CD14-positive monocyte (primary cell): ENCODE results near the gene CRTC2. TPM values are rescaled to one million over a fixed set of nuclear protein-coding genes. Genes with fewer than 3 reads are reported as not detected.

ENCODE experiments used
- DNase-seq, 3 donors: peaks; one replicate each; pipeline ENCODE4 v3.0.0-alpha.2; 2011 to 2022
- H2AFZ ChIP-seq: 2 replicates; pipeline ENCODE4 v1.6.0; 2012; ENCODE audit warnings: mild to moderate bottlenecking, low read depth, low read length, inconsistent platforms; ENCODE audit not compliant: insufficient read depth, poor library complexity, severe bottlenecking
- H3K27ac ChIP-seq, 2 donors: 1 replicate in 1 of 2; 2 replicates in 1 of 2; pipeline ENCODE4 v1.5.1; 2012 to 2013; ENCODE audit warnings: low read length in 2 of 2, control low read depth in 1 of 2, inconsistent platforms in 1 of 2, low read depth in 1 of 2, mild to moderate bottlenecking in 1 of 2
- H3K27me3 ChIP-seq, 2 donors: one replicate each; pipeline versions ENCODE4 v1.6.0 to v1.6.1; 2011 to 2013; ENCODE audit warnings: low read length in 2 of 2; ENCODE audit not compliant: control insufficient read depth in 2 of 2, insufficient read depth in 2 of 2
- H3K36me3 ChIP-seq, 2 donors: replicated peaks in 1 of 2; 1 replicate in 1 of 2; 2 replicates in 1 of 2; pipeline versions ENCODE4 v1.5.1 to v1.6.1; 2012 to 2013; ENCODE audit warnings: low read length in 2 of 2, control low read depth in 1 of 2, inconsistent platforms in 1 of 2, mild to moderate bottlenecking in 1 of 2; ENCODE audit not compliant: insufficient read depth in 2 of 2, control insufficient read depth in 1 of 2
- H3K4me1 ChIP-seq, 2 donors: 1 replicate in 1 of 2; 2 replicates in 1 of 2; pipeline versions ENCODE4 v1.5.1 to v1.6.1; 2012 to 2013; ENCODE audit warnings: low read length in 2 of 2, control low read depth in 1 of 2, inconsistent platforms in 1 of 2, mild to moderate bottlenecking in 1 of 2, moderate library complexity in 1 of 2; ENCODE audit not compliant: insufficient read depth in 2 of 2, control insufficient read depth in 1 of 2
- H3K4me2 ChIP-seq: replicated peaks from 2 replicates; pipeline ENCODE3; 2012; ENCODE audit warnings: low read length, moderate library complexity, mild to moderate bottlenecking; ENCODE audit not compliant: poor library complexity, severe bottlenecking; ENCODE audit errors: extremely low read depth
- H3K4me3 ChIP-seq, 3 experiments: fragments of 200-600 bp in 1 of 3; sonication (generic) in 1 of 3; replicated peaks in 1 of 3; 1 replicate in 2 of 3; 2 replicates in 1 of 3; pipeline ENCODE4 v1.5.1; 2011 to 2013; ENCODE audit warnings: low read length in 3 of 3, mild to moderate bottlenecking in 3 of 3, control low read depth in 2 of 3, low read depth in 2 of 3, inconsistent platforms in 1 of 3, moderate library complexity in 1 of 3
- H3K79me2 ChIP-seq: 2 replicates; pipeline ENCODE4 v1.6.0; 2012; ENCODE audit warnings: mild to moderate bottlenecking, control low read depth, inconsistent platforms, low read length, moderate library complexity; ENCODE audit not compliant: insufficient read depth
- H3K9ac ChIP-seq: 2 replicates; pipeline ENCODE4 v1.6.0; 2017; ENCODE audit warnings: low read length, mild to moderate bottlenecking; ENCODE audit not compliant: insufficient read depth, poor library complexity, severe bottlenecking
- H3K9me3 ChIP-seq, 2 donors: replicated peaks in 1 of 2; 1 replicate in 1 of 2; 2 replicates in 1 of 2; pipeline versions ENCODE4 v1.5.1 to v1.6.1; 2012 to 2013; ENCODE audit warnings: low read length in 2 of 2, control low read depth in 1 of 2; ENCODE audit not compliant: control insufficient read depth in 1 of 2, insufficient read depth in 1 of 2
- H4K20me1 ChIP-seq: 2 replicates; pipeline ENCODE4 v1.6.0; 2012; ENCODE audit warnings: mild to moderate bottlenecking, low read length, control low read depth, moderate library complexity; ENCODE audit not compliant: insufficient read depth
- H3K27ac Mint-ChIP-seq, 7 donors: one replicate each; pipeline ENCODE4 v1.8.0; 2020; ENCODE audit warnings: mild to moderate bottlenecking in 7 of 7, mixed read lengths in 7 of 7, moderate library complexity in 6 of 7, inconsistent platforms in 2 of 7
- H3K27me3 Mint-ChIP-seq, 3 donors: one replicate each; pipeline ENCODE4 v1.8.0; 2021 to 2022; ENCODE audit warnings: low read depth in 3 of 3, mild to moderate bottlenecking in 3 of 3, mixed read lengths in 3 of 3, moderate library complexity in 3 of 3, inconsistent platforms in 1 of 3
- H3K36me3 Mint-ChIP-seq, 2 donors: one replicate each; pipeline ENCODE4 v1.8.0; 2020; ENCODE audit warnings: mixed read lengths in 2 of 2, inconsistent platforms in 1 of 2, mild to moderate bottlenecking in 1 of 2
- H3K4me1 Mint-ChIP-seq: one replicate; pipeline ENCODE4 v1.8.0; 2020; ENCODE audit warnings: mild to moderate bottlenecking, mixed read lengths
- H3K4me3 Mint-ChIP-seq, 2 donors: one replicate each; pipeline ENCODE4 v1.8.0; 2020; ENCODE audit warnings: mild to moderate bottlenecking in 2 of 2, mixed read lengths in 2 of 2, moderate library complexity in 1 of 2
- H3K9me3 Mint-ChIP-seq, 7 donors: one replicate each; pipeline ENCODE4 v1.8.0; 2020 to 2022; ENCODE audit warnings: mixed read lengths in 7 of 7, mild to moderate bottlenecking in 6 of 7, moderate library complexity in 6 of 7, inconsistent platforms in 2 of 7
- WGBS: methylation state at CpG from one replicate; pipeline ENCODE4 v1.1.5; 2013; ENCODE audit warnings: missing lambda C conversion rate; ENCODE audit not compliant: insufficient coverage; 5-methylcytosine and 5-hydroxymethylcytosine counted together
- intact Hi-C, 2 donors: fragments of 100-400 bp; cut with micrococcal nuclease; formaldehyde crosslinking; loops; one replicate each; pipeline versions ENCODE4 v1.15.0 to v1.15.1; 2023
- polyA plus RNA-seq, 3 donors: library from polyadenylated mRNA; depleted of rRNA in 1 of 3; unstranded in 2 of 3; stranded (reverse) in 1 of 3; fragments of 300-500 nt in 2 of 3; fragments of >200 nt in 1 of 3; fragmentation: Illumina TruSeq in 2 of 3; gene quantifications; 1 replicate in 2 of 3; 2 replicates in 1 of 3; pipeline ENCODE4 v1.2.3, GENCODE V29; 2012 to 2021
- TF ChIP-seq, protein P1 (sequence below): fragments of 200-600 bp; IDR thresholded peaks from one replicate; pipeline ENCODE4 v1.8.0; 2022; ENCODE audit warnings: antibody characterized with exemption, mild to moderate bottlenecking

Gene CRTC2
- polyA plus RNA-seq, 3 donors: 13.7 to 86.0 (median 21.2) TPM

DNA sequence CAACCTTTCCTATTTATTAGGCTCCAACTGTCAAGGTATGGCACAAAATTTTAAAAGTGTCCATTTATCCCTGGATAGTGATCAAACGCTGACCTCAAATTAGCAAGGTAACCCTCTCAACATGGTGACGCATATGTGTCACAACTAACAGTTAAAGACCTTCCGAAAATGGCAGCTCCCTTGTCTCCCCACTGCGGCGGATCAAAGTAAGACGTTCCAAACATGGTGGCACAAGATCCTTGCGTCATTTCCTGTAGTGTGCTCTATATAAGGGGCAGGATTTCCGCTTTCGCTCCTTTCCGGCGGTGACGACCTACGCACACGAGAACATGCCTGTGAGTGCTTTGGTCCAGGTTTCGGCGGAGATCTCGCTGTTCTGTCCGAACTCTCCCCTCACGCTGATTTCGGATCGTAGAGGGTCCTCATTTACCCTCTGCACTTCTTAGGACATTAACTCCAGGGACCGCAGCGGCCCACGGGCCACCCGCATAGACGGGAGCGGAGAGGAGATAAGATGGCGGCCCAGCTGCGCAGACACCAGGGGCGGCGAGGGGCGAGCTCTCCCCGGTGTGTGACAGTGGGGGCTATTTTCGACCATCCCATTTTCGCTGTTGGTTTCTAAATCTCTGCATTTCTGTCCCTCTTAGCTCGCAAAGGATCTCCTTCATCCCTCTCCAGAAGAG, 32.2 kb upstream of the CRTC2 start, which contains the start of gene RPS27:
TSS of gene RPS27 (plus strand) at position 295 of the 683 bp plus-strand sequence. CDS start at position 330, 35 bp downstream.
- peak within 1 kb of the TSS; percentile 98 to 100 (median 100) for H3K27ac Mint-ChIP-seq
- Histone ChIP-seq H3K4me3 (peak within 1 kb of the TSS; percentile 90 to 97 (median 95)), H2AFZ (peak within 1 kb of the TSS; percentile 73), H3K9me3 (no peaks in the 10 kb centered on the region), H3K4me2 (peak within 1 kb of the TSS; percentile 88), H3K27me3 (no peaks in the 10 kb centered on the region), H3K9ac (peak within 1 kb of the TSS; percentile 97), H3K4me1 (peaks cover 29 to 43% of the 10 kb centered on the region in 2 donors), H3K27ac (peak within 1 kb of the TSS; percentile 85 to 100), H3K36me3 (peaks cover 15 to 40% of the 10 kb centered on the region in 2 donors), H4K20me1 (no peaks in the 10 kb centered on the region), H3K79me2 (peaks cover 20% of the 10 kb centered on the region)
- peaks cover 35% of the 10 kb centered on the region for H3K4me1 Mint-ChIP-seq
- H3K4me3 Mint-ChIP-seq: peak within 1 kb of the TSS; percentile 91 to 97
- peaks cover 0 to 2% (median 0%) of the 10 kb centered on the region in 7 donors for H3K9me3 Mint-ChIP-seq
- H3K36me3 Mint-ChIP-seq: peaks cover 23 to 41% of the 10 kb centered on the region in 2 donors
- peak; percentile 96 to 99 (median 99) for DNase-seq
- TF ChIP-seq, protein P1, sequence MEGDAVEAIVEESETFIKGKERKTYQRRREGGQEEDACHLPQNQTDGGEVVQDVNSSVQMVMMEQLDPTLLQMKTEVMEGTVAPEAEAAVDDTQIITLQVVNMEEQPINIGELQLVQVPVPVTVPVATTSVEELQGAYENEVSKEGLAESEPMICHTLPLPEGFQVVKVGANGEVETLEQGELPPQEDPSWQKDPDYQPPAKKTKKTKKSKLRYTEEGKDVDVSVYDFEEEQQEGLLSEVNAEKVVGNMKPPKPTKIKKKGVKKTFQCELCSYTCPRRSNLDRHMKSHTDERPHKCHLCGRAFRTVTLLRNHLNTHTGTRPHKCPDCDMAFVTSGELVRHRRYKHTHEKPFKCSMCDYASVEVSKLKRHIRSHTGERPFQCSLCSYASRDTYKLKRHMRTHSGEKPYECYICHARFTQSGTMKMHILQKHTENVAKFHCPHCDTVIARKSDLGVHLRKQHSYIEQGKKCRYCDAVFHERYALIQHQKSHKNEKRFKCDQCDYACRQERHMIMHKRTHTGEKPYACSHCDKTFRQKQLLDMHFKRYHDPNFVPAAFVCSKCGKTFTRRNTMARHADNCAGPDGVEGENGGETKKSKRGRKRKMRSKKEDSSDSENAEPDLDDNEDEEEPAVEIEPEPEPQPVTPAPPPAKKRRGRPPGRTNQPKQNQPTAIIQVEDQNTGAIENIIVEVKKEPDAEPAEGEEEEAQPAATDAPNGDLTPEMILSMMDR: no peak
- intact Hi-C loops: loop anchor here in 1 of 2 donors (5.0 kb wide), 1 partner anchor 282 kb away; the partner anchor contains the start of gene HAX1
- peaks cover 0 to 2% (median 0%) of the 10 kb centered on the region in 3 donors for H3K27me3 Mint-ChIP-seq
- WGBS: 0% methylated on average over 12 of the region's 36 CpGs

DNA sequence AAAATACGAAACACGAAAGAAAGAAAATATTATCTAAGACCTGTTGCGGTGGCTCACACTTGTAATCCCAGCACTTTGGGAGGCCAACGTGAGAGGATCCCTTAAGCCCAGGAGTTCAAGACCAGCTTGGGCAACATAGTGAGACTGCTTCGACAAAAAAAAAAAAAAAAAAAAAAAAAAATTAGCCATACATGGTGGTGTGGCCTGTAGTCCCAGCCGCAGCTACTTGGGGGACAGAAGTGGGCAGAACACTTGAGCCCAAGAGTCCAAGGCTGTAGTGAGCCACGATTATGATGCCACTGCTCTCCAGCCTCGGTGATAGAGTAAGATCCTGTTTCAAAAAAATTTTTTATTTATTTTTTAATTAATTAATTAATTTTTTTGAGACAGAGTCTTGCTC, 29.2 kb upstream of the CRTC2 start:
- Histone ChIP-seq H2AFZ (no peak overlapping the region), H3K9ac (no peak overlapping the region), H3K9me3 (no peaks in the 10 kb centered on the region), H3K27ac (no peak overlapping the region), H3K79me2 (peaks cover 20% of the 10 kb centered on the region), H4K20me1 (no peaks in the 10 kb centered on the region), H3K27me3 (no peaks in the 10 kb centered on the region), H3K36me3 (peaks cover 8 to 11% of the 10 kb centered on the region in 2 donors), H3K4me3 (no peak overlapping the region), H3K4me1 (peaks cover 43 to 55% of the 10 kb centered on the region in 2 donors), H3K4me2 (no peak overlapping the region)
- intact Hi-C loops: loop anchor here (2.0 to 5.0 kb wide), 5 partner anchors 65 to 477 kb away; partner anchors contain the start of genes GATAD2B (in 1 of the 2) and NPR1 (in 1 of the 2)
- TF ChIP-seq, protein P1: no peak
- peaks cover 2 to 6% (median 2%) of the 10 kb centered on the region in 3 donors for H3K27me3 Mint-ChIP-seq
- peaks cover 49% of the 10 kb centered on the region for H3K4me1 Mint-ChIP-seq
- no peak for DNase-seq
- 100% methylated on average over 1 of the region's 8 CpGs for WGBS
- peak overlapping the region in 4 of 7 donors; percentile 2 to 85 (median 80) for H3K27ac Mint-ChIP-seq
- H3K4me3 Mint-ChIP-seq: no peak overlapping the region
- peaks cover 12 to 14% of the 10 kb centered on the region in 2 donors for H3K36me3 Mint-ChIP-seq
- H3K9me3 Mint-ChIP-seq: peaks cover 0 to 2% (median 0%) of the 10 kb centered on the region in 7 donors
